GM19035 (cell line): ENCODE results near the gene PCYT1B.
A peak's percentile ranks its signal among the peaks of the same experiment; 100 is the strongest.
"Not testable (repeated sequence)": the region's sequence is repeated elsewhere in the genome, so short reads cannot be mapped to it uniquely, and the experiment has no call there.

ENCODE experiments used
- ATAC-seq: cut with Tn5 transposase; IDR thresholded peaks from one replicate; pipeline ENCODE4 v1.9.1; 2021; ENCODE audit not compliant: unreplicated experiment

Gene PCYT1B

DNA sequence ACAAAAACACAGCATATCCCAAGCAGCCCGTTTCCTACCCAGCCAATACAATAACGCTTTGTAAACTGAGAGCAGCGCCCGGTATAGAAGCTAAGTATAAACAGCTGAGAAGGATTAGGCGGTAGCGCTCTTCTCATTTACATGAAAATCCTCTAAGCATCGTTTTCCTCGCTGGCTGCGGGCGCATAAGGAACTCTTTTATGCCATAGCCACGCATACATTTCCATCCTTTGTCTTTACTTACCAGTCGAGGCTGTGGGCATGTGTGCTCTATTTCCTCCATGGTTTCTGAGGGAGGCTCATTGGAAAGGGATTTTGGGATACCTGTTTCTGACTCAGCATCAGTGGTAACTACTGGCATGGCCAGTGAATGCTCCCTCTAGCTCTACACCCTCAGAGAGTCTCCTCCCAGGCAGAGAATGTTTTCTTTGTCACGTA, 383 bp downstream of the PCYT1B start:
- ATAC-seq: peak; percentile 28

DNA sequence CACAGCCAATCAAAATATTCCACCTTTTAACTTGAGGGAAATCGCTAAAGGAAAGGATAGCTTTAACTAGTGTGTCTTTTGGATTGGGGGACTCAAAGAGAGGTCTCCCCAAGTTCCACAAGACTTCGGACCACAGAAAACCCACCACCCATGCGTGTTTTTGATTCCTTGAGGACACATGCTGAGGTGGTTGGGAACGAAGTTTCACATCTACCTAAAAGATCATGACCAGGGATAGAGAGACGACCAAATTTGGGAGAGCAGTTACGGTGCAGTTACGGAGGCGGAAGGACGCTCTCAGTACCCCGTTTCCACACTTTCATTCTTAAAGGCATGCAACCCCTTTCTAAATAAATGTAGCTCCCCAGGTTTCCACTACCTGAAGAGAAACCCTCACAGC, 1.1 kb downstream of the PCYT1B start:
- no peak for ATAC-seq

DNA sequence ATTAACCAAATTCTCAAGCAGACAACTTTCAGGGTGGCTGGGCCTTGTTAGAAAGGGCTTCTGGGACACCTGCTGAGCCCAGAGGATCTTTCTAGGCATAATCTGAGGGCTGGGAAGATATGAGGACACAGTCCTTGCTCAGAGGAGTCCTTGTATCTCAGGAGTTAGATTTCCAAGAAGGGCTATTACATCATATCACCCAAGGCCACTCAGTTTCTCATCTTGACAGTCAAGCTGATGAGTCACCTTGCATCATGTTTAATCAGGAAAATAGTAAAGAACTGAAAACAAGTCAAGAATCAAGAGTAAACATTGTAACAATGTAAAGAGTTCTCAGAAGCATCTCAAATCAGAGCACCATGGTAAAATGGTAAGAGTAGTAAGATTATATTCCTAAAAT, 4.0 kb downstream of the PCYT1B start:
- ATAC-seq: no peak

DNA sequence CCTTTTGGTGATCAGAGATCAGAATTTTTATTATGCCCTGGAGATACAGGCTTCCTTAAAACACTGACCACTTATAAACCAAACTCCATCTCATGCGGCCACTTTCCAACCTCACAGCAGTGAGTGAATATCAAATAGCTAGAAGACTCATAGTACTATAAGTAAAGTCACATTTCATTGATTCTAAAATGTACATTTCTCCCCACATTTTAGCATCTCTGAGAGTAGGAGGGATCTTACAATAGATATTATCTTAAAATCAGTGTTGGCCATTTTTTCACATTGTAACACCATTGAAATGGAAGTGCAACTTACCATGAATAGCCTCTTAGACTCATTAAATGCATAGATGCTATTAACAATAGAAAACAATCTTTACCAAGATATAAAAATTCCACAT, 17.4 kb downstream of the PCYT1B start:
- ATAC-seq: no peak

DNA sequence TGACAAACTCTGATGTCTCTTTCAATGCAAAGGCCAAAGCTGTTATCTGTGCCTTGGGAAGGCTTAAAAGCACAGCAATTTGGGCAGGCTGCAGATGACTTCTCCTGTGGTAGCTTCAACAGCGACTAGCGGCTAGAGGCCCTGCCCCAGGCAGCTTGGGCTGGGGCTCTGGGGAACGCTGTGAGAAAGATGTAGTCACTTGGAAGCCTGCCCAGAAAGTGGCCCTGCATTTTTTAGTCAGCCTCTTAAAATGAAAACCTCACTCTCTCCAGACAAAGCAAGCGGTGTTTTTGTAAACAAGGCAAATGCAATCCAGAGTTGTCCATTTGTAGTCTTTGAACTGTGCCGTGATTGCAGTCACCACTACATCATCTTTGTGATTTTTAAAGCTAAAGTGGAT, 27.5 kb downstream of the PCYT1B start:
- no peak for ATAC-seq

DNA sequence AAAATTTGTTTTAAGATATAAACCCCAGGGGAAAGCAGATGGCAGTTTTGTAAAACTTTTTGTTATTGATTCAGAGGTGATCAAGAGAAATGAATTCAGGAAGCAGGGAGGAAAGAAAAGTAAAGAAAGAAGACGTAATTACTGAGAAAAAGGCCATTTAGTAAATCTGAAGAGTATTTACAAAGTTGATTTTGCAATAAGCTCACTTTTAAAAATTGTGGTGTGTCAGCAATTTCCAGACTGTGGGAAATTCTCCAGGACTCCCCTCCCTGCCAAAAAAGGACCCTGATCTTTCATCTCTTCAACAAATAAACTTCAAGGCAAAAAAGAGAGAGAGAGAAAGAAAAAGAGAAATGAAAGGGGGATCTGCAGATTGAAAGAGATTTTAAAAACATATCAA, 36.6 kb downstream of the PCYT1B start:
- ATAC-seq: no peak

DNA sequence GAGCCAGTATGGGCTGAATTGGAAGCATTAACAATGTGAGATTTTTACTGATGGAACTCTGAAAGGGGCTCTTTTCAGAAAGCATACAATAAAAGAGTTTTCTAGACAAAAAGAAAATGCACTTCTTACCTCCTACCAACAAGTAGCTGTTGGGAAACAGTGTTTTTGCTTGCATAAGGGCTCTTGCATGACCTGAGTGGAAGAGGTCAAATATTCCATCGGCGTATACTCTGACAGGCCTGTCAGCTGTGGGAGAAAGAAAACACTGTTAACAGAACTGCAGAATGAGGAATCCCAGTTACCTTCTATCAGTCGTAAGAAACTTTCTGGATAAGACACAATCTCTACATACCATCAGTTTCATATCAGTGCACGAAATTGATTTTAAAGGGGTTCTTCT, 39.5 kb downstream of the PCYT1B start:
- no peak for ATAC-seq

DNA sequence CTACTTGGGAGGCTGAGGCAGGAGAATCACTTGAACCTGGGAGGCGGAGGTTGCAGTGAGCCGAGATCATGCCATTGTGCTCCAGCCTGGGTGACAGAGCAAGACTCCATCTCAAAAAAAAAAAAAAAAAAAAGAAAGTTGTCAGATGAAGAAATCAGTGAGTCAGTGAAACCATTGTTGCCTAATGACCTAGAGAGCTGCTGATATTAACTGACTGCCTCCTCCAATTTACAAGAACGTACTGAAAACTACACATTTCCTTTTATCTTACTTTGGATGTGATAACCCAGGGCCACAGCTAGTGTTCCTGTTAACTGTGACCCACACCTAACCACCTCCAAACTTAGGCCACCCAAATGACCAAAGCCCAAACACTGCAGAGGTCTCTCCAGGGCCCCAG, 41.2 kb downstream of the PCYT1B start:
- not testable (repeated sequence) for ATAC-seq

DNA sequence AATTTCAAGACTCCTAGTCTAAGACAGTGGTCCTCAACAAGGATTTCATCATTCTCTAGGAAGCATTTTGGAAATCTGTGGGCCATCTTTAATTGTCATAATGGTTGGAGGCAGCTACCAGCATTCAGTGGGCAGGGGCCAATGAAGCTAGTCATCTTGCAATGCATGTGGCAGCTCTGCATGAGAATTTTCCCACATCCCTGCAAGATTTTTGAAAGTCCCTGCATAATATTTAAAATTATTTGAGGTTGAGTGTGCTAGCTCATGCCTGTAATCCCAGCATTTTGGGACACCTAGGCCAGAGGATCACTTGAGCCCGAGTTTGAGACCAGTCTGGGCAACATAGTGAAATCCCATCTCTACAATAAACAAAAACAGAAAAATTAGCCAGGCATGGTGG, 44.0 kb downstream of the PCYT1B start:
- ATAC-seq: no peak

DNA sequence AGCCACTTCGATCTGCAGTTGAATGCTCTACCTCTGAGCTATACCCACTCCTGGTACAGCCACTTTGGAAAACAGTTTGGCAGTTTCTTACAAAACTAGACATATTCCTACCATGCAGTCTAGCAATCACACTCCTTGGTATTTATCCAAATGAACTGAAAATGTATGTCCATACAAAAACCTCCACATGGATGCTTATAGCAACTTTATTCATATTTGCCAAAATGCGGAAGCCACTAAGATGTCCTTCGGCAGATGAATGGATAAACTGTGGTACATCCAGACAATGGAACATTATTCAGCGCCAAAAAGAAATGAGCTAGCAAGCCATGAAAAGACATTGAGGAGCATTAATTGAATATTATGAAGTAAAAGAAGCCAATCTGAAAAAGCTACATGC, 45.3 kb downstream of the PCYT1B start:
- ATAC-seq: no peak

DNA sequence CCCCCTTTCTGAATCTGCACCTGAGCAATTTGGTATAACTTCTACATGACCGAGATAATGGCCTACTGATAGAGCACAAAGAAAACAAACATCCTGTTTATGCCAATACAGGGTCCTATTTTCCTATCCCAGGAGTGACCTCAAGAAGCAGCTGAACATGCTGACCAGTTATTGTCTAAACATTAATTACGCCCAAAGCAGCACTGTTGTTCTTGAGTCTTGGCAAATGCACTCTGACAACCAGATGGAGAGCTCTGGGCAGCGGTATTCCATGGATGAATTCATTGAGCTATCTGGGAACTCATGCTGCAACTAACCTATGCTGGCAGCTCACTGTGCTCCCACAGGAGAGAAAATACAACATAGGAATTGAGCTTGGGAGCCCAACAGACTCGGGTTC, 52.6 kb downstream of the PCYT1B start:
- ATAC-seq: no peak

DNA sequence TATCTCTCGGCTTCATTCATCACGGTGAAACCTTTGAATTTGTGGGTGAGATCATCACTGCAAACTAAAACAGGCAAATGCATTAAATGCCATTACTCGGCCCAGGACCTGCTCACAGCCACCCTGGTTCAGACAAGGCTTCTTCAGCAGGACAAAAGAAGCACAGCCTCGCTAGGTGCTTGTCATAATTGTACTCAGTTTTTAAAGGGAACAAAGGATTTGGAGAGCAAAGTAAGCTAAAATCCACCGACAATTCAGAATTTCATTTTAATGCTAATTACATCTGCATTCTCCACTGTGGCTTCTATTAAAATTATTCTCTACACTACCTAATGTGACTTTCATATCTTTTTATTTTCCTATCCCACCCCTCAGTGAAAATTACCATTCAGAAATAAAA, 57.0 kb downstream of the PCYT1B start:
- ATAC-seq: no peak

DNA sequence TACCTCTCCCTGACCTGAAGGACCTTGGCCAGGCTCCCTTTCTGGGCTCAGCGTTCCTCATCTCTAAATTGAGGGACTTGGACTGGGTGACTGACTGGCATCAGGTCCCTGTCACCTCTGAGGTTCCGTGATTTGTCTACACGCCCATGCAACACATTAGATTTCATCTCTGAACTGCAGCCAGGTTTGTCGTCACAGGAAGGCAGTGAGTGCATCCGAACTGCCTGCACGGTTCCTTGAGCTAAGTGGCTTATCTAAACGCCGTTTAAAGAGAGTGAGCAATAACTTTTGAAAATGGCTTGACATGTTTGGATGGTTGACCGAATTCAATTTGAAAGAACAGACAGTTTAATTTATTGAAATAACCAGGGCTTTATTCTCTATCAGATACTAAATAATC, 70.1 kb downstream of the PCYT1B start:
- no peak for ATAC-seq

DNA sequence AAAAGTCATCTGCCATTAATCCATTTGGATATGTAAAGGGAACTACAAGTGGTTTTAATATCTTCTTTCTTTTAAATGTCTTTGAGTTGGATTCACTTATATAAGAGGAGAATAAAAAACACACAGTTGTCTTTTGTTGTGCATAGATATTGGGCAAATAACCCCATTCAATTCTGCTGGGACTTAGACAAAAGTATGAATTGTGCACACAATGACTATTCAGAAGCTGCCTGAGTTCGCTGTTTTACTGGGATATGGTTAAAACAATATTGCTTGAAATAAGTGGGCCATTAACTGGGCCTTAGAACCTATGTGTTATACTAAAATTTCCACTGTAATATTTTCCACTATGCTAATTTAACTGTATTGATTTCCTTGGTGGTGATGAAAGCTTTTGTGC, 71.7 kb downstream of the PCYT1B start:
- ATAC-seq: no peak

DNA sequence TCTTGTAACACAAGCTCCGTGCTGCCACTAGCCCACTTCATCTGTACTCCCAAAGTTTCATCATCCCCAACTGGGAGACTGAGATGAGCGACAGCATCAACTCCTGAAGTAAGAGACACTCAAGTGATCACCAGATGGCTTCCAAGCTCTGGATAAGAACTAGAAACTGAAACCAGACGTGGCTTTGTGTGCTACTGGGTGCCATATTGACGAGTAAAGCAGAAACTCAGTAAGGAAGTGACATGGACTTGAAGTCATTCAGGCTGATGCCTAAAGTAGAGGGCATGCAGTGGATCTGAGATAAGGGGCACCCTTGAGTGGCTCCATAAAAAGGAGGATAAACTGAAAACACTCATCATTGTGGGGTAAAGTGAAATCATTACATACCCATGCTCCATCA, 72.4 kb downstream of the PCYT1B start:
- no peak for ATAC-seq

DNA sequence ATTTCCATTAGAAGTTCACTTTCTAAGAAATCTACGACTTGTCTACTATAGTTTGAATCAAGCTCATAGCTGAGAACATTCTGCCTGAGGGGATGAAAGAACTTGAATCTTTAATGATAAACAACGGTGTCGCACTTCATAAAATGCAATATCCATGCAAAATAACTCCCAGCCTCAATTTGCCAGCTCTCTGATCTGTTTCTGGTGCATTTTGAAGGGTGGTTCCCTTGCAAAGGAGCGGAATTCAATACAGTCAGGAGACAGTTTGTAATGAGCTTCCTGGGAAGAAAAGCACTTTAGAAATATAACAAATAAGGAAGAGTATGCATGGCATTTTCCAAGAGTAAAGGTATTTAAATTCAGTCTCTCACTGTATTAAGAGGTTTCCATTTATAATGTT, 80.0 kb downstream of the PCYT1B start:
- no peak for ATAC-seq

DNA sequence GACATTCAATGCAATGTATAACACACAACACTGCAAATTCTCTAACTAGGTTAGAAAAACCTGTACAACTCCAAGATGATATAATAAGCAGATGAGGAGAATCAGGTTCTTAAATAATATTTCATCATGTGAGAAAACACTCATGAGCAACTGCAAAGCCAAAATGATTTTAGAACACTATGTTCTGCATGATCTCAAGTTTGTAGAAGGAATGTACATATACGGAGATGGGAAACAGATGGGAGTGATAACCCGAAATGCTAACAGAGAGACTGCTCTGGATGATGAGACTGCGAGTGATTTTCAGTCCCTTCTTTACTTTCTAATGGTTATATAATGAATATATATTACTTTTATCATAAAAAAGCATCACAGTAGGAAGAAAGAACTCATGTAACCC, 80.9 kb downstream of the PCYT1B start:
- ATAC-seq: no peak

DNA sequence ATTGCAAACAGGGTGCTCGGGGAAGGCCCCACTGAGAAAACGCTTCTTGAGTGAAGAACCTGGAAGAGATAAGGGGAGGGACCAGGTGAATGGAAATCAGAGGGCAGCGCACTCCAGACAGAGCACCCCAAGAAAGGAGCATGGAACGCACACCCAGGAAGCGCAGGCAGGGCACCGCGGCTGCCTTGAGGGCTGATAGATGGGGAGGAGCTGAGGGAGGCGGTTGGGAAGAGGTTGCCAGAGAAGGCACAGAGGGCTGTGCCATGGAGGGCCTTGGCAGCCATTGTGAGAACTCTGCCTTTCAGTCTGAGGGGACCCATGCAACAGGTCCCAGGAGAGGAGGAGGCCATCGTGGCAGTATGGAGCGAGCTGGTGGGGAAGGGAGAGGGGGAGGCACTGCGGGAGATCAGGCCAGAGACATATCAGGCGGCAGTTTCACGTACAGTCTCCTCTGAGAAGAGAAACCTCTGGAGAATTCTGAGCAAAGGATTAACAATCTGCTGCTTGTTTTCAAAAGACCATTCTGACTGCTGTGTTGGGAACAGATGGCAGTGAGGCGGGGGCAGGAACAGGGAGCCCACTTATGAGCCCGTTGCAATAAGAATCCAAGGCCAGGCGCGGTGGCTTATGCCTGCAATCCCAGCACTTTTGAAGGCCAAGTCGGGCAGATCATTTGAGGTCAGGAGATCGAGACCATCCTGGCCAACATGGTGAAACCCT, 83.7 kb downstream of the PCYT1B start:
- ATAC-seq: no peak

DNA sequence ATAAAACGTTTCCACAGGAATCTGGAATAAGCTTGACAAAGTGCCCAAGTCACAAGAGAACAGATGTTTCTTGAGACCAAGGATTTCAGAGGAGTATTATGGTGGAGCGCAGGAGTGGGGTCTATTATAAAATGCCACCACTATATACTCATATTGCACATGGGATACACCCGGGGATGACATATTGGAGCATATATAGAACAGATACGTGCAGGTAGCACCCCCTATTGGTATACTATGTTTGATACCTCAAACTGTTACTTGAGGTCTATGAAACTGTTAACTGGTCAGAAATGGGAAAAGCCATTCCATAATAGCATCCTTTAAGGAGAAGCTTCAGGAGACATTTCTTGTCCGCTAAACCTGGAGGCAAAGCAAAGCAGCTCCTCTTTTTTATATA, 86.0 kb downstream of the PCYT1B start:
- ATAC-seq: no peak

DNA sequence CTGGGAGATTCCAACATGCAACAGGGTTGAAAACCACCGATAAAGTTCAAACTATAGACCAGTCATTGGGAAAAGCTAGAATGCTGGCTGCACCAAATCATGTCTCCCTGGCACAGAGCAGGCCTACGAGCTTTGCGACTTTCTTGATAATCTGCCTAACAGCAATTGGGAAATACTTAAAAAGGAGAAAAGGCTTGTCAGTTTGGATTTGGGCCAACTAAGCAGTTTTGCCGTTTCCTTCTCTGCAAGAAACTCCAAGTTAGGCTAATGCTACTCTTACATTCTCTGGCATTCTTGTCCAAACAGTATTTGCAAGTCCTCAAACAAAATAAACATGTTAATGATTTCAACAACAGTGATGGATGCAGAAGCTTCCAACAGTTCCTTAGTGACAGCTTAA, 94.1 kb downstream of the PCYT1B start:
- ATAC-seq: no peak

DNA sequence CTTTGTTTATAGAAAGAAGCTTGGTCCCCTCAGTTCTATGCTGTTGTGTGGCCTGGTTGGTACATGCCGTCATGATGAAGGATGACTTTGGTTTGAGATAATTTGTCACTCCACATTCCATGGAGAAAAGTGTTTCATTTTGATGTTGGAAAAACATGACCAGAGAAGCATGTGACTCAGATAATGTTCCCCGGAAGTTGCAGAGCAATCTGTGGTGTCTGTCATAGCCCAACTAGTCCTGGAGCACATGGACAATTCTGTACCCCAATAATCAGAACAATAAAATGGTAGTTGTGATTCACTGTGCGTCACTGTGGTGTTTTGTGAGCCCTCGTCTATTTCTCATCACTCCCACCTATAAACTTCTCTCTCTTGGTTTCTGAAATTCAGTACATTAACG, 97.0 kb downstream of the PCYT1B start:
- ATAC-seq: no peak

DNA sequence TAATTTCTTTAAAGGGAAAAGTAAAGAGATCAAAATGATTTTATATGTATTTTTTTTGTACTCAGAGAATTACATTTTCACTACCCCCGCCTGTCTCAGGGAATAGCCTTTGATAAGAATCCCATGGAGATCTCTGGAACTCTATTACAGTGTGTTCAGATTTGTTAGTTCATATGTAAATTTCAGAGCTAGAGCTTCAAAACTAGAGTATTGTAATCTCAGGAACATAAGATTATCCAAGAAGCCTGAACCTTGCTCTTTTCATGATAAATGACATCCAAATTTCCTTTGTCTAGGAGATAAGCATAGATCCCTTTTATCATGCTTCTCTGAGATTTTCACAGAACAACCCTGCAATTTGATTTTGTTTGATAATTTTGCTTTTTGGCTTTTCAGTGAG, 99.2 kb downstream of the PCYT1B start:
- ATAC-seq: no peak

DNA sequence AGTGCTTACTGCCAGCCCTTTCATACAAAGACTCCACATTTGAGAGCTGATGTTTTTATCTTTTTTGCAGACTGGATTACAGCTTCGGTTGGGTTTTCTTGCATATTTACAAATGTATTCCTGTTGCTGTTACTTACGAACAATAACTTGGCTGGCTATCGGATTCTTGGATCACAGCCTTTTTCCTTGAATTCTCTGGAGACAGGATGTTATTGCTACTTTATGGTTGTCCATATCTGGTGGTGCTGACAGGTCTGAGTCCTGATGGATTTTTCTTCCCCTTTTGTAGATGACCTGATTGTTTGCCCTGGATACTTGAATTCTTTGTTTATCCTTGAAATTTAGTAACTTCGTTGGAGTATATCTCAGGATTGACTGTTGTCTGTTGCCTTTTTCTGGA, 104.4 kb downstream of the PCYT1B start:
- no peak for ATAC-seq

DNA sequence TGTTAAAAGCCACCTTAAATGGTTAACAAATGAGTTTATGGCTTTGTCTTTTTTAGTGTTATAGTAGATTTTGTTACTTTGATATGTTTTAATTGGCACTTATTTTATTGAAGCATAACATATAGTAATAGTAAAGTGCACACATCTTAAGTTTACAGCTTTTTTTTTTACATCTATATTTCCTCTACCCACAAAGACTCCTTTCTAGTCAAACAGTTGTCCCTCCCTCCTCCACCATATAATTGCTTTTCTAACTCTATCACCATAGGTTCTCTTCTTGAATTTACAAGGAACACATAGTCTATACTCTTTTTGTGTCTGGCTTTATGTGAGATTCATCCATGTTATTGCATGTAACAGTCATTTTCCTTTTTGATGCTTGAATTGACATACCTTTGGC, 110.6 kb downstream of the PCYT1B start:
- no peak for ATAC-seq
